IMR-90 (cell line): ENCODE data around the gene GPR183. TPM values are rescaled to one million over a fixed set of nuclear protein-coding genes. Genes with fewer than 3 reads are reported as not detected.

Experiments
- ATAC-seq: fragments of 200-7000 bp; cut with Tn5 transposase; 2 replicates; pipeline ENCODE4 v1.9.1; 2020; ENCODE audit warnings: low read depth, mild to moderate bottlenecking, moderate library complexity
- BruUV-seq: library from RNA; stranded (reverse); fragments of 400-500 nt; replicated peaks from 2 replicates; lab custom pipeline; 2021; lab: Mats Ljungman, UMichigan
- CTCF ChIA-PET: fragments of 300-600 bp; formaldehyde crosslinking; extraction: SDS; loops from one replicate; lab custom pipeline; 2021; ENCODE audit warnings: antibody characterized with exemption; lab: Yijun Ruan, JAX
- POLR2A ChIA-PET: fragments of 300-600 bp; sonication (Branson Sonifier 250); formaldehyde crosslinking; loops from one replicate; lab custom pipeline; 2022; ENCODE audit warnings: antibody characterized with exemption; ENCODE audit not compliant: unreplicated experiment; lab: Charles Lee
- DNase-seq: peaks from one replicate; pipeline ENCODE4 v3.0.0; 2013
- H2AFZ ChIP-seq: replicated peaks from 2 replicates; pipeline ENCODE3; 2013; ENCODE audit warnings: low read length, mild to moderate bottlenecking; ENCODE audit not compliant: poor library complexity
- H2AK5ac ChIP-seq: 2 replicates; pipeline ENCODE4 v1.6.1; 2013; ENCODE audit warnings: low read depth, low read length, inconsistent platforms
- H2AK9ac ChIP-seq: replicated peaks from 2 replicates; pipeline ENCODE3; 2013; ENCODE audit warnings: mild to moderate bottlenecking, low read depth, low read length, moderate library complexity; ENCODE audit not compliant: poor library complexity
- H2BK120ac ChIP-seq: 2 replicates; pipeline ENCODE4 v1.6.1; 2013; ENCODE audit warnings: low read depth, low read length, inconsistent platforms
- H2BK15ac ChIP-seq: 3 replicates; pipeline ENCODE4 v1.6.1; 2013; ENCODE audit warnings: low read depth, low read length, inconsistent platforms
- H2BK20ac ChIP-seq: 2 replicates; pipeline ENCODE4 v1.6.1; 2013; ENCODE audit warnings: low read depth, mild to moderate bottlenecking, inconsistent platforms, low read length, moderate library complexity
- H2BK5ac ChIP-seq: 2 replicates; pipeline ENCODE4 v1.6.1; 2013; ENCODE audit warnings: mild to moderate bottlenecking, low read depth, low read length, inconsistent platforms; ENCODE audit not compliant: poor library complexity, severe bottlenecking
- H3K14ac ChIP-seq: replicated peaks from 2 replicates; pipeline ENCODE4 v1.6.1; 2013; ENCODE audit warnings: low read depth, low read length, inconsistent platforms
- H3K18ac ChIP-seq: 2 replicates; pipeline ENCODE4 v1.6.1; 2013; ENCODE audit warnings: low read depth, low read length, control low read depth
- H3K23ac ChIP-seq: 2 replicates; pipeline ENCODE4 v1.6.1; 2013; ENCODE audit warnings: low read depth, low read length, inconsistent platforms
- H3K27ac ChIP-seq: 2 replicates; pipeline ENCODE4 v1.5.1; 2013; ENCODE audit warnings: mild to moderate bottlenecking, control low read depth, low read length; ENCODE audit not compliant: insufficient read depth
- H3K27me3 ChIP-seq: 2 replicates; pipeline ENCODE4 v1.6.1; 2013; ENCODE audit warnings: low read length; ENCODE audit not compliant: control insufficient read depth, insufficient read depth
- H3K36me3 ChIP-seq: 2 replicates; pipeline ENCODE4 v1.6.1; 2013; ENCODE audit warnings: low read length, mixed read lengths; ENCODE audit not compliant: control insufficient read depth, insufficient read depth
- H3K4ac ChIP-seq: 2 replicates; pipeline ENCODE4 v1.6.1; 2013; ENCODE audit warnings: low read depth, low read length, inconsistent platforms
- H3K4me1 ChIP-seq: 2 replicates; pipeline ENCODE4 v1.6.1; 2013; ENCODE audit warnings: low read length, mixed read lengths; ENCODE audit not compliant: control insufficient read depth, insufficient read depth
- H3K4me2 ChIP-seq: 2 replicates; pipeline ENCODE4 v1.6.1; 2013; ENCODE audit warnings: low read depth, mild to moderate bottlenecking, control low read depth, low read length, moderate library complexity
- H3K4me3 ChIP-seq: 2 replicates; pipeline ENCODE4 v1.5.1; 2013; ENCODE audit warnings: low read depth, mild to moderate bottlenecking, control low read depth, low read length, moderate library complexity; ENCODE audit not compliant: insufficient read depth
- H3K56ac ChIP-seq: 2 replicates; pipeline ENCODE4 v1.6.1; 2013; ENCODE audit warnings: low read length, inconsistent platforms; ENCODE audit not compliant: insufficient read depth; ENCODE audit errors: extremely low read depth
- H3K79me1 ChIP-seq, 2 experiments: 2 replicates each; pipeline ENCODE4 v1.6.1; 2013; ENCODE audit warnings: low read length in 2 of 2, inconsistent platforms in 1 of 2, low read depth in 1 of 2
- H3K9ac ChIP-seq: 2 replicates; pipeline ENCODE4 v1.6.1; 2013; ENCODE audit warnings: low read depth, low read length, control low read depth
- H3K9me1 ChIP-seq: 2 replicates; pipeline ENCODE4 v1.6.1; 2013; ENCODE audit warnings: low read length, inconsistent platforms; ENCODE audit not compliant: insufficient read depth
- H3K9me3 ChIP-seq: 2 replicates; pipeline ENCODE4 v1.6.1; 2013; ENCODE audit warnings: low read length; ENCODE audit not compliant: control insufficient read depth, insufficient read depth
- H4K20me1 ChIP-seq: 2 replicates; pipeline ENCODE4 v1.6.1; 2013; ENCODE audit warnings: low read length, inconsistent platforms; ENCODE audit not compliant: insufficient read depth
- H4K5ac ChIP-seq: 2 replicates; pipeline ENCODE4 v1.6.1; 2013; ENCODE audit warnings: mild to moderate bottlenecking, low read depth, low read length, control low read depth
- H4K8ac ChIP-seq, 2 experiments: 2 replicates each; pipeline ENCODE4 v1.6.1; 2013; ENCODE audit warnings: low read depth in 2 of 2, low read length in 2 of 2, control low read depth in 1 of 2, inconsistent platforms in 1 of 2
- H4K91ac ChIP-seq: 2 replicates; pipeline ENCODE4 v1.6.1; 2013; ENCODE audit warnings: low read depth, low read length, inconsistent platforms; ENCODE audit not compliant: insufficient read depth
- BHLHE40 ChIP-seq: fragments of 150-350 bp; IDR thresholded peaks from 2 replicates; pipeline ENCODE4 v1.6.1; 2016; ENCODE audit warnings: mild to moderate bottlenecking, low read depth, low read length
- CHD1 ChIP-seq: IDR thresholded peaks from 2 replicates; pipeline ENCODE4 v1.6.1; 2012; ENCODE audit warnings: low read depth, low read length, improper control_type of control experiment
- FOS ChIP-seq: fragments of 150-350 bp; IDR thresholded peaks from 2 replicates; pipeline ENCODE4 v1.6.1; 2016; ENCODE audit warnings: low read depth, low read length
- MAFK ChIP-seq: IDR thresholded peaks from 2 replicates; pipeline ENCODE4 v1.6.1; 2012; ENCODE audit warnings: low read depth, low read length, improper control_type of control experiment
- MAZ ChIP-seq: IDR thresholded peaks from 2 replicates; pipeline ENCODE4 v1.6.1; 2012; ENCODE audit warnings: low read depth, mild to moderate bottlenecking, low read length, improper control_type of control experiment, moderate library complexity, borderline replicate concordance
- MXI1 ChIP-seq: IDR thresholded peaks from 2 replicates; pipeline ENCODE4 v1.6.1; 2012; ENCODE audit warnings: low read depth, mild to moderate bottlenecking, low read length, moderate library complexity, borderline replicate concordance
- NFE2L2 ChIP-seq: fragments of 150-350 bp; IDR thresholded peaks from 2 replicates; pipeline ENCODE4 v1.6.1; 2016; ENCODE audit warnings: low read depth, mild to moderate bottlenecking, low read length
- POLR2A ChIP-seq: IDR thresholded peaks from 2 replicates; pipeline ENCODE4 v1.6.1; 2012; ENCODE audit warnings: mild to moderate bottlenecking, low read depth, low read length
- RAD21 ChIP-seq: IDR thresholded peaks from 2 replicates; pipeline ENCODE4 v1.6.1; 2012; ENCODE audit warnings: low read length, improper control_type of control experiment
- RCOR1 ChIP-seq: IDR thresholded peaks from 2 replicates; pipeline ENCODE4 v1.6.1; 2012; ENCODE audit warnings: mild to moderate bottlenecking, low read length, improper control_type of control experiment; ENCODE audit not compliant: insufficient replicate concordance
- RFX5 ChIP-seq: IDR thresholded peaks from 2 replicates; pipeline ENCODE4 v1.8.0; 2012; ENCODE audit warnings: low read depth, mild to moderate bottlenecking, low read length, moderate library complexity
- SMC3 ChIP-seq: fragments of 150-350 bp; IDR thresholded peaks from 2 replicates; pipeline ENCODE4 v1.6.1; 2016; ENCODE audit warnings: low read depth, mild to moderate bottlenecking, antibody characterized with exemption, low read length, moderate library complexity
- WGBS, 2 experiments: methylation state at CpG; one replicate each; pipeline versions ENCODE4 v1.1.5 to v1.1.7; 2013; ENCODE audit warnings: missing lambda C conversion rate in 2 of 2; ENCODE audit not compliant: insufficient read length in 1 of 2; ENCODE audit errors: extremely low coverage in 2 of 2; 5-methylcytosine and 5-hydroxymethylcytosine counted together
- dilution Hi-C: fragments of 300-500 bp; cut with HindIII; formaldehyde crosslinking; loops from one replicate; pipeline ENCODE4 v1.14.3; 2018; ENCODE audit warnings: low sequenced_read_pairs; ENCODE audit not compliant: unreplicated experiment
- in situ Hi-C: fragments of 300-500 bp; cut with MboI; formaldehyde crosslinking; loops from 3 replicates; pipeline ENCODE4 v1.14.3; 2019; ENCODE audit warnings: low sequenced_read_pairs, inconsistent platforms, mixed read lengths
- intact Hi-C: fragments of 100-400 bp; cut with micrococcal nuclease; formaldehyde crosslinking; loops from 2 replicates; pipeline ENCODE4 v1.10.0; 2022
- polyA plus RNA-seq, 3 experiments: library from polyadenylated mRNA; depleted of rRNA; stranded (reverse); fragments of >200 nt; gene quantifications; 2 replicates each; pipeline ENCODE4 v1.2.3, GENCODE V29; 2012; ENCODE audit warnings: low replicate concordance in 1 of 3
- total RNA-seq: library from RNA; depleted of rRNA; stranded (reverse); fragments of >200 nt; gene quantifications from 2 replicates; pipeline ENCODE4 v1.2.3, GENCODE V29; 2012
- TF ChIP-seq, protein P1 (sequence below): fragments of 150-350 bp; IDR thresholded peaks from 2 replicates; pipeline ENCODE4 v1.6.1; 2017; ENCODE audit warnings: mild to moderate bottlenecking, antibody characterized with exemption, low read length, low read depth
- TF ChIP-seq, protein P2 (sequence below): fragments of 150-350 bp; IDR thresholded peaks from 2 replicates; pipeline ENCODE4 v1.6.1; 2016; ENCODE audit warnings: low read depth, mild to moderate bottlenecking, low read length, moderate library complexity, borderline replicate concordance

GPR183 gene
- total and polyA plus RNA-seq, 2 of the 4 experiments (the other 2 are of a cell fraction): 0.18 to 0.31 TPM

DNA sequence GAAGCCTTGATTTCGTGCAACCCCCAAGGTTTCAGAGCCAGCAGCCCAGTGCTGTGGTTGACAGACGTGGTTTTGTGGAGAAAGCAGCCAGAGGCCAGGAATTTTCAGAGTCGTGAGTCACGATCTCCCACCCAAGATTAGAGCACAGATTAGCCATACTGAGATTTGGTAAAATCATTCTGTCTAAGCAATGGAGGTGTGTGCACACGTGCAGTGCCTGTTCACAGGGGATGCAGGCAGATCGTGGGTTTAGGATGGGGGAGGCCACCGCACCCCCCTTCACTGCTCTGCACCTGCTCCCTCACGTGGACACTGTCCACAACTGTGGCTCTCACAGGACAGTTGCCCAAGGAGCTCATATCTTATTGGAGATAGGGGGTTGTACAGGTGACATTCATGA lies 46.6 kb upstream of the GPR183 start:
- WGBS, 2 experiments: no CpG with 5 or more reads among the region's 8 CpGs
- TF ChIP-seq, protein P1, sequence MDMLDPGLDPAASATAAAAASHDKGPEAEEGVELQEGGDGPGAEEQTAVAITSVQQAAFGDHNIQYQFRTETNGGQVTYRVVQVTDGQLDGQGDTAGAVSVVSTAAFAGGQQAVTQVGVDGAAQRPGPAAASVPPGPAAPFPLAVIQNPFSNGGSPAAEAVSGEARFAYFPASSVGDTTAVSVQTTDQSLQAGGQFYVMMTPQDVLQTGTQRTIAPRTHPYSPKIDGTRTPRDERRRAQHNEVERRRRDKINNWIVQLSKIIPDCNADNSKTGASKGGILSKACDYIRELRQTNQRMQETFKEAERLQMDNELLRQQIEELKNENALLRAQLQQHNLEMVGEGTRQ: no peak
- TF ChIP-seq CHD1: no peak
- no peak for TF ChIP-seq RCOR1
- peak; percentile 19; the same call in 1 of the 2 replicates for TF ChIP-seq FOS
- no peak for TF ChIP-seq NFE2L2
- no peak for TF ChIP-seq POLR2A
- TF ChIP-seq, protein P2, sequence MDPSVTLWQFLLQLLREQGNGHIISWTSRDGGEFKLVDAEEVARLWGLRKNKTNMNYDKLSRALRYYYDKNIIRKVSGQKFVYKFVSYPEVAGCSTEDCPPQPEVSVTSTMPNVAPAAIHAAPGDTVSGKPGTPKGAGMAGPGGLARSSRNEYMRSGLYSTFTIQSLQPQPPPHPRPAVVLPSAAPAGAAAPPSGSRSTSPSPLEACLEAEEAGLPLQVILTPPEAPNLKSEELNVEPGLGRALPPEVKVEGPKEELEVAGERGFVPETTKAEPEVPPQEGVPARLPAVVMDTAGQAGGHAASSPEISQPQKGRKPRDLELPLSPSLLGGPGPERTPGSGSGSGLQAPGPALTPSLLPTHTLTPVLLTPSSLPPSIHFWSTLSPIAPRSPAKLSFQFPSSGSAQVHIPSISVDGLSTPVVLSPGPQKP: no peak
- TF ChIP-seq BHLHE40: peak; percentile 65
- TF ChIP-seq RFX5: no peak
- TF ChIP-seq MAFK: no peak
- TF ChIP-seq RAD21: no peak
- no peak for TF ChIP-seq MXI1
- no peak for TF ChIP-seq MAZ
- no peak for TF ChIP-seq SMC3
- DNase-seq: peak; percentile 46
- peaks cover 7% of the 10 kb centered on the region for H3K36me3 ChIP-seq
- H3K14ac ChIP-seq: no peak overlapping the region
- in situ Hi-C loops: no loop called here
- POLR2A ChIA-PET: no interaction called here
- intact Hi-C loops: no loop called here
- no peak overlapping the region for H3K56ac ChIP-seq
- H3K18ac ChIP-seq: no peak overlapping the region
- H3K4me2 ChIP-seq: no peak overlapping the region
- no peak overlapping the region for H3K23ac ChIP-seq
- H3K27ac ChIP-seq: no peak overlapping the region
- dilution Hi-C loops: no loop called here
- H3K9ac ChIP-seq: no peak overlapping the region
- H3K4ac ChIP-seq: no peak overlapping the region
- H2BK5ac ChIP-seq: no peak overlapping the region
- H3K27me3 ChIP-seq: no peaks in the 10 kb centered on the region
- no peak for ATAC-seq
- H3K79me1 ChIP-seq: peaks cover 0 to 19% of the 10 kb centered on the region in 2 experiments; a peak in 2 of 4 replicates
- H2AK5ac ChIP-seq: no peak overlapping the region; the same call in 1 of the 2 replicates
- no peak overlapping the region for H2AFZ ChIP-seq
- H2BK120ac ChIP-seq: no peak overlapping the region
- peaks cover 36% of the 10 kb centered on the region for H4K20me1 ChIP-seq
- H3K4me1 ChIP-seq: peaks cover 16% of the 10 kb centered on the region
- peaks cover 24% of the 10 kb centered on the region for H3K9me1 ChIP-seq
- H2AK9ac ChIP-seq: no peak overlapping the region
- BruUV-seq: no TSS peak
- H2BK20ac ChIP-seq: no peak overlapping the region
- no peak overlapping the region for H4K5ac ChIP-seq
- no peak overlapping the region for H2BK15ac ChIP-seq
- CTCF ChIA-PET: no interaction called here
- no peak overlapping the region for H4K91ac ChIP-seq
- no peak overlapping the region for H4K8ac ChIP-seq
- no peak overlapping the region for H3K4me3 ChIP-seq
- no peaks in the 10 kb centered on the region for H3K9me3 ChIP-seq
